ENCODE measurements around the gene FAR2.
"Not testable (repeated sequence)": the region's sequence is repeated elsewhere in the genome, so short reads cannot be mapped to it uniquely, and the experiment has no call there.

The FAR2 gene

GRCh38 chr12:29242921-29243431 lies 93.9 kb downstream of the FAR2 start:
- DNase-seq (ENCODE audit: low read depth): no peak
- no peak for TF ChIP-seq CTCF (conservative IDR thresholded peaks at IDR 0.05; ENCODE audit: low read depth, low read length)
- no peak overlapping the region for H3K4me3 ChIP-seq (ENCODE audit: low read length)

GRCh38 chr12:29244159-29244765 lies 95.2 kb downstream of the FAR2 start:
- H3K4me3 ChIP-seq (ENCODE audit: low read length): no peak overlapping the region
- no peak for TF ChIP-seq CTCF (conservative IDR thresholded peaks at IDR 0.05; ENCODE audit: low read depth, low read length)
- no peak for DNase-seq (ENCODE audit: low read depth)

- no peak overlapping the region for H3K4me3 ChIP-seq (ENCODE audit: low read length)
- no peak for TF ChIP-seq CTCF (conservative IDR thresholded peaks at IDR 0.05; ENCODE audit: low read depth, low read length)
- DNase-seq (ENCODE audit: low read depth): no peak
Observed at GRCh38 chr12:29245246-29245645, 96.2 kb downstream of the FAR2 start.

GRCh38 chr12:29249930-29250329 lies 100.9 kb downstream of the FAR2 start:
- TF ChIP-seq CTCF (conservative IDR thresholded peaks at IDR 0.05; ENCODE audit: low read depth, low read length): no peak
- no peak overlapping the region for H3K4me3 ChIP-seq (ENCODE audit: low read length)
- DNase-seq (ENCODE audit: low read depth): no peak

GRCh38 chr12:29253906-29254625 lies 105.0 kb downstream of the FAR2 start:
- H3K4me3 ChIP-seq (ENCODE audit: low read length): no peak overlapping the region
- no peak for TF ChIP-seq CTCF (conservative IDR thresholded peaks at IDR 0.05; ENCODE audit: low read depth, low read length)
- DNase-seq (ENCODE audit: low read depth): no peak

- no peak for TF ChIP-seq CTCF (conservative IDR thresholded peaks at IDR 0.05; ENCODE audit: low read depth, low read length)
- no peak overlapping the region for H3K4me3 ChIP-seq (ENCODE audit: low read length)
- no peak for DNase-seq (ENCODE audit: low read depth)
Observed at GRCh38 chr12:29255042-29255441, 106.0 kb downstream of the FAR2 start.

- TF ChIP-seq CTCF (conservative IDR thresholded peaks at IDR 0.05; ENCODE audit: low read depth, low read length): no peak
- H3K4me3 ChIP-seq (ENCODE audit: low read length): no peak overlapping the region
- no peak for DNase-seq (ENCODE audit: low read depth)
Observed at GRCh38 chr12:29256598-29256997, 107.5 kb downstream of the FAR2 start.

GRCh38 chr12:29257687-29258086 lies 108.6 kb downstream of the FAR2 start:
- H3K4me3 ChIP-seq (ENCODE audit: low read length); DNase-seq (ENCODE audit: low read depth): not testable (repeated sequence)

All from retinal pigment epithelial cell (primary cell).